ENCODE results near the gene CAVIN2.
A peak's percentile ranks its signal among the peaks of the same experiment; 100 is the strongest.

Gene CAVIN2

GRCh38 chr2:191864628-191865374, 17.9 kb upstream of the CAVIN2 start:
- no peak for DNase-seq (ENCODE audit: low spot score)

DNA sequence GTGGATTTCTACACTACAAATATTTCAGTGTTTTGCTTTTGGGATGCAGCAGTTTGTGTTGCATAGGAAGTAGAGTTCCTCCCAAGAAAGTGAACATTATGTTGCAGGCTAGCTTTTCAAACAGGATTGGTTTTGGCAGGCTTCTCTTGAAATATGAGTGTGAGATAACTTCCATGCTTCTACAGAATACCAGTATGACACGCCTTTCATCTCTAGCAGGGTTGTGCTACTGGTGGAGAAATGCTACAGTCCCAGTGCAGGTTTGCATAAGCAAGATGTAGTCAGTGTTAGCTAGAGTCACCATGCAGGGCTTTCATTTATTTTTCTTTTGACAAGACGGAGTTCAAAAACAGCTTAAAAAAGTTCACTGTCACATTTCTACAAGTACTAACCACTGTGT, 17.1 kb upstream of the CAVIN2 start:
- DNase-seq (ENCODE audit: low spot score): no peak

DNA sequence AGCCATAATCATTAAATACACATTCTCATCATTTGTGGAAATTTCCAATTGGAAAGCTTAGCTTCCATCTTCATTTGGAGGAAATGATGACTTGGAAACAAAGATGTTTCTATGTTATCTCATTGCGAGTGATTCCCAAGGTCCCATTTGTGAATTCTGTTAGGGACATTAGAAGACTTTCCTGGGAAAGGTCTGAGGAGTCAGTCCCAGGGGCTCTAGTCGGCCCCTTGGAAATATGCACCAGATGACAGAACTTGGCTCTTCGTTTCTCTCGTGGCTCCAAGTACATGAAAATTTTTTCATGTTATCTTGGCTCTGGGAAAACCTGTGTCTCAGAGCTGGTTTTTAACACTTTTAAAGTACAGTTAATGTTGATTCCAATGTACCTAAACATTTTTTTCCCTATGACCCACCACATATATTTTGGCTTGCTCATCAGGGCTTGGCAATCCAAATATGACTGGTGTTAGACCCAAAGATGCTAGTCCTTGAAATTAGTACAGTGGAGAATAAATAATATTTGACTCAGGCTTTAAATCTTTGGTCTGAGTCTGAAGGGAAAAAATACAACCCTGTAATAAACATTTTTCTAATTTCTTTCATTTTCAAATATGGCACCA, 15.4 kb upstream of the CAVIN2 start:
- DNase-seq (ENCODE audit: low spot score): no peak

DNA sequence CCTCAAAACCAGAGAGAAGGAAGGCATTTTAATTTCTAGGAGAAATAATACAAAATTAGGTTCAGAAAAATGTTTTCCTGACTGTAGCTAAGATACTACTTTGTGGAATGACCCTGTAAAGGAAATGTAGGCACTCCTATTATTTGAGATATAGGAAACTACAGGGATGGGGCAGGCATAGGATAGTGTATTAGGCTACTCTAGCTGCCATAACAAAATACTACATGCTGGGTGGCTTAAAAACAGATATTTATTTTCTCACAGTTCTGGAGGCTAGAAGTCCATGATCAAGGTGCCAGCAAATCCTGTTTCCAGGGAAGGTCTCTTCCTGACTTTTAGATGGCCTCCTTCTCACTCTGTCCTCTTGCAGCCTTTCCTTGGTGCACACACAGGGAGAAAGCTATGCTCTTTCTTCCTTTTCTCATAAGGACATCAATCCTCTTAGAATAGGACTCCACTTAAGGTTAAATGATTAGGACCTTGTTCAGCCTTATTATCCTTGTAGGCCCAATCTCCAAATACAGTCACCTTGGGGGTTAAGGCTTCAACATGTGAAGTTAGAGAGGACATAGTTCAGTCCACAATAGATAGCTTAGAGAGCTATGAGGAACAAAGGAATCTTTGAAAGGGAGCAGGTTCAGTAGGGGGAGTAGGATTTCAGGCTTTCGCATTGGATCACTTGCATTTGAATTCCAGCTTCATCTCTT, 14.0 kb upstream of the CAVIN2 start:
- DNase-seq (ENCODE audit: low spot score): peak; percentile 70

GRCh38 chr2:191859681-191860080, 12.8 kb upstream of the CAVIN2 start:
- DNase-seq (ENCODE audit: low spot score): no peak

DNA sequence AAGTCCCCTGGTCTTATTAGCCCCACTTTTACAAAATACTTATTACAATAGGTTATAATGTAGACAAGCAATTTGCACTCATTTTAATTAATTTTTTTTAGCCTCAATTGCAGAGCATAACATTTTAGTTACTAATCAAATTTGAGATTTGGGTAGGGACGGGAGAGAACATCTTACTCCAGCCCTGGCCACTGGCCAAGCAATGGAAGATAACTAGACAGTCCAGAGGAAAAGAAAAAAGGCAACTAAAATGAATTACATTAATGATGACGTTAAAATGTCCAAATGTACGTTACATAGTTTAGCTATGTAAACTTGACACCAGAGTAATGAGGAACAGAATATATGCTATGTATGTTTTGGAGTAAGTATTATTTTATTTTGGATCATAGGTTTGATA, 11.0 kb upstream of the CAVIN2 start:
- DNase-seq (ENCODE audit: low spot score): no peak

GRCh38 chr2:191857259-191857805, 10.4 kb upstream of the CAVIN2 start:
- DNase-seq (ENCODE audit: low spot score): no peak

DNA sequence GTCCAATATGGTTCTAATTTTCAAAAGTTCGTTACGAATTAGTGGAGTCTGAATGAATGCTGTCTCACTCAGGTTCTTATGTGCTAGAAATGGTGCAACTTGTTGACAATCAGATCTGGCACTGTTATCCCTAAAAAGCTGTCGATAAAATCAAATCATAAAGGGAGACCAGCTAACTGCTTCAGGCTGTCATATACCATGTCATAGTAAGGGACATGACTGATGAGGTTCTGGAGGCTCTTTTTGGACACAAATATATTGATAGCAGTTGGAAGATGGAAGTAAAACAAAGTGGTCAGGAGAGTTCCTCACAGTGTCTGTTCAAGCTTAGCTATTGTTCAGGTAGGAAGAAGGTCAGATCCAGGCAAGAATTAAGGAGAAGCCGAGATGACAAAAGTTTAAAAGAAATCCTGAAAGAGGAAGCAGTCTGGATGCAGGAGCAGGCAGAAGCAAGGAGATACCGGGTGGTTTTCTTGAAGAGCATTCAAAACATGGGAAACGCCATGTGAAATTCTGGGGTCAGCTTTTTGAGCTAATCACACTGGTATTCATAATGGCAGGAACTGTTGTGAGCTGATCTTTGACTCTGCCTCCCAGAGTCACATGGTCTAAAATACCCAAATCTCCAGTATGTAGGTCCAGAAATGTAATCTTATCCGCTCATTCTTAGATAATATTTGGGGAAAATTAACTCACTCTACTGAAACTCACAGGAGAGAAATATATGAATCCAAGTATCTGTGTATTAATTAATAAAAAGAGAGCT, 9.4 kb upstream of the CAVIN2 start:
- no peak for DNase-seq (ENCODE audit: low spot score)

DNA sequence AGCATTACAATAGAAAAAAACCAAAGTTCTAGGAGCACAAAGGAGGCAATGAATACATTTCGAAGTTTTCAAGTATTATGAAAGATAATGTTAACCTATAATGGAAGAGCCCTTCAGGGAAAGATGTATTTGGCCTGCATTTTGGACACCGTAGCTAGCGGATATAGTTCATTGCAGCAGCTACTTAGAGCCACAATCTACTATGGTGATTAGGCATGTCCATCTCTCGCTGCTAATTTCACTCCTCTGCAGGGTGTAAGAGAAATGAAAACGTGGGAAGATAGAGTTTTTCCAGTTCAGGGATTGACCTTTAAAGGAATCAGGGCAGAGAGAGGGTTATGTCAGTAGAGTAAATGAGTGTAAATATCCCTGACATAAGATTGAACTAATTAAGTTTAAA, 8.5 kb upstream of the CAVIN2 start:
- no peak for DNase-seq (ENCODE audit: low spot score)

GRCh38 chr2:191854382-191855372, 7.8 kb upstream of the CAVIN2 start:
- DNase-seq (ENCODE audit: low spot score): no peak

- no peak for DNase-seq (ENCODE audit: low spot score)
These were observed 7.0 kb upstream of the CAVIN2 start for GRCh38 chr2:191853843-191854242.

DNA sequence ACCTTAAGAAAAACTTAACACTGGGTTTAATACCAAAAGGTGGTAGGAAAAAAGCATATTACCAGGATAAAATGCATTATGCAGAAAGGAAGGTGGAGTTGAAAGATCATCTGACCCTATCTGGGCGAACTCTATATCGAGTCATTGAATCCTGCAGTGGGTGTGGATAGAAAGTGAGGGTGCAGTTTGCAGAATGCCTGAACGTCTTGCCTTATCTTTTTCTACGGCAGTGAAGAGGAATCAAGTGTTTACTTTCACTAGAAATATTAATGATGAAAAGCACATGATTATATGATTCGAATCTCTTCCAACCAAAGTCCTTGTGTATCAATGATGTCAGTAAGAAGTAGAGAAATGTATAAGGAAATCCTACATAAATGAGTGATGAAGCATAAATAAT, 4.3 kb upstream of the CAVIN2 start:
- no peak for DNase-seq (ENCODE audit: low spot score)

DNA sequence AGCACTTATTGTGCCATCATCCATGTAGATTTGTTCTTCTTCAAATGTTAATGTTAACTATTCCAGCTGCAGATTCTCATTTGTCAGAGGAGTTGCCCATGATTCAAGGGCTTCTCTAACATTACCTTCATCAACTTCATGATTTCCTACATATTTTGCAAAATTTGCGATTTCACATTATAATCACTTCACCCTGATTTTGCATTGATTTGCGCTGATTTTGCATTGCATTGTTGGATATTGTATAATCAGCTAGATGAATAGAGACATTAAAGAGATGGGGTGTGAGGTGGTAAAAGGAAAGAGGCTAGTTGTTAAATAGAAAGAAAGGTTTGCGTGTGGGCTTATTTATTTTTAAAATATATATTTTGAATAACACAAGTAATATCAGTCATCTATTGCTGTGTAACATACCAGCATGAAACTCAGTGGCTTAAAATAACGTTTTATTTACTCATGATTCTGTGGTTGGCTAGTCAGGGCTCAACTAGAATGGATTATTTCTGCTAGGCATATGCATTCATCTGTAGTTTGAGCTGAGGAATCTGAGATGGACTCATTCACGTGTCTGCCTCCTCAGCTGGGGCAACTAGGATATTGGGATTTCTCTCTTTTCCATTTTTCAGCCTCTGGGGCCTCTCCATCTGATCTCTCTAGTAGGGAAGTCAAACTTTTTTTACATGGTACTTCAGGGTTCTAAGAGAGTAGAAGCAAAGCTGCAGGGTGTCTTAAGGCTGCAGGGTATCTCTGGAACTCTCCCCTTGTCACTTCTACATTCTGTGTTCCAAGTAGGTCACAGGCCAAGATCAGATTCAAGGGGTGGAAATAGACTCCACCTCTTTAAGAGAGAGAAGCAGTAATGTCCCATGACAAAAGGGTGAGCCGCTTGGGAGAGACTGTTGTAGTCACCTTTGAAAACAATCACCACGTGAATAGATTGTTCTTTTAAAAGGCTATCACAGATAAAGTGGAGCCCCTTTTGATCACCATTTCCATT, 2.2 kb upstream of the CAVIN2 start:
- no peak for DNase-seq (ENCODE audit: low spot score)

GRCh38 chr2:191847764-191848163, 876 bp upstream of the CAVIN2 start:
- no peak for DNase-seq (ENCODE audit: low spot score)

GRCh38 chr2:191845876-191846514, 893 bp downstream of the CAVIN2 start:
- DNase-seq (ENCODE audit: low spot score): no peak

- DNase-seq (ENCODE audit: low spot score): no peak
These were observed 1.6 kb downstream of the CAVIN2 start for GRCh38 chr2:191845248-191845715.

DNA sequence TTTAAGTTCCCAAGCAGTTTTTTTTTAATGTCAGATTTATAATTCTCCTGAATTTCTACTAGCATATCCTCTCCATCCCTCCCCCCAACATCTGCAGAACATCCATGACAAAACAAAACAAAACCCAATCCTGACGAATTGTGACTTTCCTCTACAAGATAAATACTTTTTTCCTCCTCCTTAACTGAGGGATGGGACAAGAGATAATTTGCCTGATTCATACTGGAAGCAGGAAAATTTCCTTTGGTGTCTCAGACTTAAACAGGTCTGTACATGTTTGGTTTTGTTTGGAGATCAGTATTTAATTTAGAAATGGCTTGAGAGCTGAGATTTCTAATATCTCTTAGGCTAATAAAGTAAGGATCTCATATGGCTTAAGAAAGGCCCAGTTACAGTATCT, 2.2 kb downstream of the CAVIN2 start:
- no peak for DNase-seq (ENCODE audit: low spot score)

DNA sequence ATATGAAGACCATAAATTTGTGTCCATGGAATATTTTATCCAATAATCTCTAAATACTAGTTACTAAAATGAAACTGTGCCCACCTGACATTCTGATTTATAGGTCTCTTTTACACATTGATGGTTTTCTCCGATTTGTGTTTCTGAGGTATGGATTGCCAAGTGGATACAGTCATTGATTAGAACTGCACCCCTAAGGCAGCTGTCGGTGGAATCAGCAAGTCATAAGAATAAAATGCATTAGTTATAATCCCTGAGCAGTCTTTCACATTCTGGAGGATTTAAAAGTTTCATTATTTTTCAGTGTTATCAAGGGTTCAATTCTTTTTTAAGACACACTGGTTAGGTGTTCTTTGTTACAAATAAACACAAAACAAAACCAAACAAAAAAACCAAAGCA, 6.0 kb downstream of the CAVIN2 start:
- DNase-seq (ENCODE audit: low spot score): no peak

Measured in globus pallidus (tissue), 1 donor.